A549 (cell line): ENCODE results near the gene DSTYK. TPM values are rescaled to one million over a fixed set of nuclear protein-coding genes. Genes with fewer than 3 reads are reported as not detected.

Experiments used
- ATAC-seq, 2 experiments: fragments of 200-7000 bp in 1 of 2; fragments of >200 bp in 1 of 2; cut with Nextera tagmentation in 1 of 2; cut with Tn5 transposase in 1 of 2; 3 replicates each; pipeline versions ENCODE4 v1.8.0 to v1.9.1; 2018 to 2020; ENCODE audit warnings: mild to moderate bottlenecking in 1 of 2, moderate library complexity in 1 of 2
- CTCF ChIA-PET: fragments of 300-600 bp; sonication (Branson Sonifier 250); formaldehyde crosslinking; extraction: SDS; loops from one replicate; lab custom pipeline; 2021; ENCODE audit warnings: antibody characterized with exemption, inconsistent platforms; lab: Yijun Ruan, JAX
- POLR2A ChIA-PET: fragments of 350-600 bp; formaldehyde crosslinking; extraction: SDS; loops from one replicate; lab custom pipeline; 2021; ENCODE audit warnings: antibody characterized with exemption, inconsistent platforms; lab: Yijun Ruan, JAX
- DNase-seq, 2 experiments: peaks; one replicate each; pipeline versions ENCODE4 v3.0.0 to v3.0.0-alpha.2; 2011 to 2016; ENCODE audit warnings: low read depth in 1 of 2, low spot score in 1 of 2
- FAIRE-seq: peaks from 2 replicates; lab custom pipeline; 2011; peaks lifted over from hg19 to GRCh38; lab: Jason Lieb, UNC
- H3K27ac ChIP-seq, 2 experiments: fragments of >200 bp; sonication (Bioruptor Twin); formaldehyde crosslinking; 3 replicates each; pipeline ENCODE4 v1.5.1; 2016 to 2017
- H3K4me1 ChIP-seq: fragments of >200 bp; sonication (Bioruptor Twin); formaldehyde crosslinking; 3 replicates; pipeline ENCODE4 v1.6.1; 2016
- H3K4me2 ChIP-seq: fragments of >200 bp; sonication (Bioruptor Twin); formaldehyde crosslinking; 3 replicates; pipeline ENCODE4 v1.6.1; 2016
- H3K4me3 ChIP-seq: fragments of >200 bp; sonication (Bioruptor Twin); formaldehyde crosslinking; 3 replicates; pipeline ENCODE4 v1.5.1; 2016
- H3K9me3 ChIP-seq: fragments of >200 bp; sonication (Bioruptor Twin); formaldehyde crosslinking; 3 replicates; pipeline ENCODE4 v1.6.1; 2016
- ATOH8 ChIP-seq: fragments of 250-450 bp; sonication (Bioruptor Pico); IDR thresholded peaks from 2 replicates; pipeline ENCODE4 v1.5.0; 2020; ENCODE audit warnings: low read depth, mild to moderate bottlenecking, moderate library complexity
- BHLHE40 ChIP-seq: IDR thresholded peaks from 2 replicates; pipeline ENCODE4 v1.6.1; 2012; ENCODE audit warnings: low read depth, low read length, inconsistent platforms
- CBX2 ChIP-seq: fragments of 200-600 bp; sonication (generic); IDR thresholded peaks from 2 replicates; pipeline ENCODE4 v1.6.1; 2016; ENCODE audit warnings: low read depth, mild to moderate bottlenecking, borderline replicate concordance
- CHD2 ChIP-seq: fragments of 150-350 bp; IDR thresholded peaks from 2 replicates; pipeline ENCODE4 v1.6.1; 2014; ENCODE audit warnings: low read length; ENCODE audit not compliant: partially characterized antibody
- CTCF ChIP-seq: fragments of >200 bp; sonication (Bioruptor Twin); formaldehyde crosslinking; IDR thresholded peaks from 3 replicates; pipeline ENCODE4 v1.5.1; 2016
- ESRRA ChIP-seq: fragments of 150-350 bp; IDR thresholded peaks from 2 replicates; pipeline ENCODE4 v1.6.1; 2014; ENCODE audit warnings: mild to moderate bottlenecking, low read length, borderline replicate concordance
- FOXS1 ChIP-seq: fragments of 250-450 bp; sonication (Bioruptor Pico); IDR thresholded peaks from 2 replicates; pipeline ENCODE4 v1.5.0; 2020; ENCODE audit warnings: mild to moderate bottlenecking, moderate library complexity
- HOXA7 ChIP-seq: fragments of 250-450 bp; sonication (Bioruptor Pico); IDR thresholded peaks from 2 replicates; pipeline ENCODE4 v1.5.0; 2020; ENCODE audit warnings: mild to moderate bottlenecking, moderate library complexity
- JUN ChIP-seq, 2 experiments: fragments of >200 bp; sonication (Bioruptor Twin); formaldehyde crosslinking; IDR thresholded peaks; 2 replicates in 1 of 2; 3 replicates in 1 of 2; pipeline ENCODE4 v1.6.1; 2016 to 2017
- KDM5A ChIP-seq: fragments of 200-600 bp; sonication (generic); IDR thresholded peaks from 2 replicates; pipeline ENCODE4 v1.6.1; 2016; ENCODE audit warnings: antibody characterized with exemption, mild to moderate bottlenecking
- MAFK ChIP-seq: fragments of 450-650 bp; IDR thresholded peaks from 2 replicates; pipeline ENCODE4 v1.6.1; 2014; ENCODE audit not compliant: partially characterized antibody
- MAZ ChIP-seq: fragments of 150-350 bp; IDR thresholded peaks from 2 replicates; pipeline ENCODE4 v1.6.1; 2014; ENCODE audit warnings: antibody characterized with exemption, low read depth, low read length, borderline replicate concordance
- MYC ChIP-seq: IDR thresholded peaks from 2 replicates; pipeline ENCODE4 v1.6.1; 2012; ENCODE audit warnings: mild to moderate bottlenecking, inconsistent platforms, low read length, improper control_type of control experiment, borderline replicate concordance
- NR3C1 ChIP-seq: fragments of >200 bp; sonication (Bioruptor Twin); formaldehyde crosslinking; IDR thresholded peaks from 3 replicates; pipeline ENCODE4 v1.6.1; 2017
- POLR2AphosphoS2 ChIP-seq: conservative IDR thresholded peaks from 2 replicates; pipeline ENCODE4 v1.6.1; 2012; ENCODE audit warnings: low read length, improper control_type of control experiment, inconsistent platforms
- RNF2 ChIP-seq: fragments of 200-600 bp; sonication (generic); IDR thresholded peaks from 2 replicates; pipeline ENCODE4 v1.6.1; 2016; ENCODE audit warnings: low read depth, mild to moderate bottlenecking, antibody characterized with exemption, moderate library complexity, borderline replicate concordance
- ZSCAN20 ChIP-seq: fragments of 250-450 bp; sonication (Bioruptor Pico); IDR thresholded peaks from 2 replicates; pipeline ENCODE4 v1.8.0; 2022; ENCODE audit warnings: mild to moderate bottlenecking, moderate library complexity
- WGBS: methylation state at CpG from one replicate; pipeline ENCODE4 v1.1.6; 2017; ENCODE audit errors: missing lambda C conversion rate; 5-methylcytosine and 5-hydroxymethylcytosine counted together
- polyA plus RNA-seq, 4 experiments: library from polyadenylated mRNA; depleted of rRNA in 3 of 4; stranded (reverse); fragments of >200 nt; fragmentation: RNase III in 1 of 4; extraction: RNeasy Plus Mini Kit Qiagen cat#74134 plus additional on column Dnase treatment in 1 of 4; gene quantifications; 2 replicates in 3 of 4; 3 replicates in 1 of 4; pipeline ENCODE4 v1.2.3, GENCODE V29; 2011 to 2017
- TF ChIP-seq, protein P1 (sequence below): fragments of 450-650 bp; IDR thresholded peaks from 2 replicates; pipeline ENCODE4 v1.6.1; 2014; ENCODE audit warnings: antibody characterized with exemption
- TF ChIP-seq, protein P2 (sequence below): fragments of 150-350 bp; IDR thresholded peaks from 2 replicates; pipeline ENCODE4 v1.6.1; 2014; ENCODE audit warnings: low read depth, mild to moderate bottlenecking, low read length
- TF ChIP-seq, protein P3 (sequence below): fragments of 200-600 bp; sonication (generic); IDR thresholded peaks from 2 replicates; pipeline ENCODE4 v1.6.1; 2016; ENCODE audit warnings: antibody characterized with exemption, mild to moderate bottlenecking, moderate library complexity
- TF ChIP-seq, protein P4 (sequence below): IDR thresholded peaks from 2 replicates; pipeline ENCODE4 v1.6.1; 2012

The DSTYK gene
- polyA plus RNA-seq, 2 of the 4 experiments (the other 2 are of a cell fraction), result 8.6 to 9.0 TPM

GRCh38 chr1:205240569-205240968 is 29.1 kb upstream of the DSTYK start:
- H3K4me3 ChIP-seq, result no peak overlapping the region
- ChIA-PET POLR2A (no interaction called here), CTCF (interaction anchor here (1.0 to 53.3 kb wide), 5 partner anchors 12 to 253 kb away, joined by 3 to 1139 read pairs (median 11); partner anchors contain the start of gene TMCC2)
- ATAC-seq (no peak), FAIRE-seq (no peak), DNase-seq (no peak)
- TF ChIP-seq, protein P1, sequence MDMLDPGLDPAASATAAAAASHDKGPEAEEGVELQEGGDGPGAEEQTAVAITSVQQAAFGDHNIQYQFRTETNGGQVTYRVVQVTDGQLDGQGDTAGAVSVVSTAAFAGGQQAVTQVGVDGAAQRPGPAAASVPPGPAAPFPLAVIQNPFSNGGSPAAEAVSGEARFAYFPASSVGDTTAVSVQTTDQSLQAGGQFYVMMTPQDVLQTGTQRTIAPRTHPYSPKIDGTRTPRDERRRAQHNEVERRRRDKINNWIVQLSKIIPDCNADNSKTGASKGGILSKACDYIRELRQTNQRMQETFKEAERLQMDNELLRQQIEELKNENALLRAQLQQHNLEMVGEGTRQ, result no peak
- TF ChIP-seq BHLHE40 (no peak), JUN (IDR thresholded peaks at IDR 0.05) (no peak), ATOH8 (CRISPR knock-in tag) (no peak), MAZ (no peak), CTCF (no peak), HOXA7 (CRISPR knock-in tag) (no peak), ESRRA (no peak)
- TF ChIP-seq, protein P2, sequence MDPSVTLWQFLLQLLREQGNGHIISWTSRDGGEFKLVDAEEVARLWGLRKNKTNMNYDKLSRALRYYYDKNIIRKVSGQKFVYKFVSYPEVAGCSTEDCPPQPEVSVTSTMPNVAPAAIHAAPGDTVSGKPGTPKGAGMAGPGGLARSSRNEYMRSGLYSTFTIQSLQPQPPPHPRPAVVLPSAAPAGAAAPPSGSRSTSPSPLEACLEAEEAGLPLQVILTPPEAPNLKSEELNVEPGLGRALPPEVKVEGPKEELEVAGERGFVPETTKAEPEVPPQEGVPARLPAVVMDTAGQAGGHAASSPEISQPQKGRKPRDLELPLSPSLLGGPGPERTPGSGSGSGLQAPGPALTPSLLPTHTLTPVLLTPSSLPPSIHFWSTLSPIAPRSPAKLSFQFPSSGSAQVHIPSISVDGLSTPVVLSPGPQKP, result no peak
- TF ChIP-seq, protein P3, sequence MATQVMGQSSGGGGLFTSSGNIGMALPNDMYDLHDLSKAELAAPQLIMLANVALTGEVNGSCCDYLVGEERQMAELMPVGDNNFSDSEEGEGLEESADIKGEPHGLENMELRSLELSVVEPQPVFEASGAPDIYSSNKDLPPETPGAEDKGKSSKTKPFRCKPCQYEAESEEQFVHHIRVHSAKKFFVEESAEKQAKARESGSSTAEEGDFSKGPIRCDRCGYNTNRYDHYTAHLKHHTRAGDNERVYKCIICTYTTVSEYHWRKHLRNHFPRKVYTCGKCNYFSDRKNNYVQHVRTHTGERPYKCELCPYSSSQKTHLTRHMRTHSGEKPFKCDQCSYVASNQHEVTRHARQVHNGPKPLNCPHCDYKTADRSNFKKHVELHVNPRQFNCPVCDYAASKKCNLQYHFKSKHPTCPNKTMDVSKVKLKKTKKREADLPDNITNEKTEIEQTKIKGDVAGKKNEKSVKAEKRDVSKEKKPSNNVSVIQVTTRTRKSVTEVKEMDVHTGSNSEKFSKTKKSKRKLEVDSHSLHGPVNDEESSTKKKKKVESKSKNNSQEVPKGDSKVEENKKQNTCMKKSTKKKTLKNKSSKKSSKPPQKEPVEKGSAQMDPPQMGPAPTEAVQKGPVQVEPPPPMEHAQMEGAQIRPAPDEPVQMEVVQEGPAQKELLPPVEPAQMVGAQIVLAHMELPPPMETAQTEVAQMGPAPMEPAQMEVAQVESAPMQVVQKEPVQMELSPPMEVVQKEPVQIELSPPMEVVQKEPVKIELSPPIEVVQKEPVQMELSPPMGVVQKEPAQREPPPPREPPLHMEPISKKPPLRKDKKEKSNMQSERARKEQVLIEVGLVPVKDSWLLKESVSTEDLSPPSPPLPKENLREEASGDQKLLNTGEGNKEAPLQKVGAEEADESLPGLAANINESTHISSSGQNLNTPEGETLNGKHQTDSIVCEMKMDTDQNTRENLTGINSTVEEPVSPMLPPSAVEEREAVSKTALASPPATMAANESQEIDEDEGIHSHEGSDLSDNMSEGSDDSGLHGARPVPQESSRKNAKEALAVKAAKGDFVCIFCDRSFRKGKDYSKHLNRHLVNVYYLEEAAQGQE, result no peak
- H3K4me1 ChIP-seq, result no peaks in the 10 kb centered on the region
- no peak overlapping the region for H3K27ac ChIP-seq
- 36% methylated on average over 3 of the region's 3 CpGs for WGBS
- no peaks in the 10 kb centered on the region for H3K9me3 ChIP-seq
- H3K4me2 ChIP-seq, result no peak overlapping the region

GRCh38 chr1:205240118-205240517 is 28.6 kb upstream of the DSTYK start:
- ATAC-seq, result no peak
- 96% methylated on average over 6 of the region's 6 CpGs for WGBS
- Histone ChIP-seq H3K9me3 (no peaks in the 10 kb centered on the region), H3K4me1 (no peaks in the 10 kb centered on the region), H3K4me3 (no peak overlapping the region), H3K4me2 (no peak overlapping the region), H3K27ac (no peak overlapping the region)
- no peak for DNase-seq
- ChIA-PET POLR2A (no interaction called here), CTCF (interaction anchor here (0.9 to 53.3 kb wide), 6 partner anchors 11 to 251 kb away, joined by 4 to 1139 read pairs (median 8); partner anchors contain the start of gene TMCC2)
- TF ChIP-seq CHD2 (no peak), NR3C1 (no peak), POLR2AphosphoS2 (no peak), MYC (no peak), KDM5A (no peak), ZSCAN20 (no peak), ATOH8 (CRISPR knock-in tag) (no peak), FOXS1 (no peak), RNF2 (no peak), CBX2 (no peak), MAFK (no peak)
- TF ChIP-seq, protein P4, sequence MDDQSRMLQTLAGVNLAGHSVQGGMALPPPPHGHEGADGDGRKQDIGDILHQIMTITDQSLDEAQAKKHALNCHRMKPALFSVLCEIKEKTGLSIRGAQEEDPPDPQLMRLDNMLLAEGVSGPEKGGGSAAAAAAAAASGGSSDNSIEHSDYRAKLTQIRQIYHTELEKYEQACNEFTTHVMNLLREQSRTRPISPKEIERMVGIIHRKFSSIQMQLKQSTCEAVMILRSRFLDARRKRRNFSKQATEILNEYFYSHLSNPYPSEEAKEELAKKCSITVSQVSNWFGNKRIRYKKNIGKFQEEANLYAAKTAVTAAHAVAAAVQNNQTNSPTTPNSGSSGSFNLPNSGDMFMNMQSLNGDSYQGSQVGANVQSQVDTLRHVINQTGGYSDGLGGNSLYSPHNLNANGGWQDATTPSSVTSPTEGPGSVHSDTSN, result no peak
- FAIRE-seq, result no peak
